GM19468 (cell line): ENCODE results near the gene OCEL1.
A peak's percentile ranks its signal among the peaks of the same experiment; 100 is the strongest.
"Not testable (repeated sequence)": the region's sequence is repeated elsewhere in the genome, so short reads cannot be mapped to it uniquely, and the experiment has no call there.

Experiments used
- ATAC-seq: cut with Tn5 transposase; IDR thresholded peaks from one replicate; pipeline ENCODE4 v1.9.1; 2021; ENCODE audit warnings: mild to moderate bottlenecking, moderate library complexity, moderate number of reproducible peaks; ENCODE audit not compliant: unreplicated experiment; ENCODE audit errors: extremely low read depth

OCEL1 gene

GRCh38 chr19:17259934-17260333, 33.9 kb downstream of the OCEL1 start:
- ATAC-seq, result no peak

- no peak for ATAC-seq
Measured at GRCh38 chr19:17260842-17261325, 34.9 kb downstream of the OCEL1 start.

GRCh38 chr19:17262557-17262956, 36.5 kb downstream of the OCEL1 start:
- ATAC-seq, result no peak

GRCh38 chr19:17263712-17264640, 38.0 kb downstream of the OCEL1 start:
- no peak for ATAC-seq

- ATAC-seq, result no peak
Measured at GRCh38 chr19:17264641-17264979, 38.6 kb downstream of the OCEL1 start, which contains the start of gene USHBP1. TSS of gene USHBP1 (minus strand) at chr19:17264745. CDS start at chr19:17264299, 446 bp downstream.

- no peak for ATAC-seq
Measured at GRCh38 chr19:17266026-17266425, 40.0 kb downstream of the OCEL1 start.

- no peak for ATAC-seq
Measured at GRCh38 chr19:17266589-17266974, 40.6 kb downstream of the OCEL1 start.

- peak; percentile 82 for ATAC-seq
Measured at GRCh38 chr19:17266975-17267788, 41.2 kb downstream of the OCEL1 start, which contains the start of gene BABAM1. TSS of gene BABAM1 (plus strand) at chr19:17267443. CDS start at chr19:17268807, 1,364 bp downstream.

GRCh38 chr19:17268754-17269153, 42.7 kb downstream of the OCEL1 start:
- ATAC-seq, result no peak

GRCh38 chr19:17274892-17275291, 48.9 kb downstream of the OCEL1 start:
- not testable (repeated sequence) for ATAC-seq

GRCh38 chr19:17275441-17276175, 49.6 kb downstream of the OCEL1 start:
- no peak for ATAC-seq
